GM19239 (cell line): ENCODE results near the gene KCTD14.
A peak's percentile ranks its signal among the peaks of the same experiment; 100 is the strongest.
"Not testable (repeated sequence)": the region's sequence is repeated elsewhere in the genome, so short reads cannot be mapped to it uniquely, and the experiment has no call there.

ENCODE experiments used
- DNase-seq: peaks from one replicate; pipeline ENCODE4 v3.0.0; 2011; ENCODE audit warnings: low spot score; ENCODE audit not compliant: insufficient read length
- FAIRE-seq: peaks from 2 replicates; lab custom pipeline; 2011; peaks lifted over from hg19 to GRCh38; lab: Jason Lieb, UNC

The KCTD14 gene

GRCh38 chr11:78049348-78049747, 26.3 kb upstream of the KCTD14 start:
- no peak for FAIRE-seq
- no peak for DNase-seq

DNA sequence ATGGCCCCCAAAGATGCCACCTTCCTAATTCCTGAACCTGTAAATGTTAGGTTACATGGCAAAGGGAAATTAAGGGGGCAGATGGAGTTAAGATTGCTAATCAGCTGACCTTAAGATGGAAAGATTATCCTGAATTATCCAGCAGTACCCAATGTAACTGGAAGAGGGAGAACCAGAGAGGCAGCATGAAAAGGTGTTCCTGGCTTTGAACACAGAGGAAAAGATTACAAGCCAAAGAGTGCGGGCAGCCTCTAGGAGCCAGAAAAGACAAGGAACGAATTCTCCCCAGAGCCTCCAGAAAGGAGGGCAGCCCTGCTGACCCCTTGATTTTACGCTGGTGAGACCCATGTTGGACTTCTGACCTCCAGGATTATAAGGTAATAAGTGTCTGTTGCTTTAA, 25.5 kb upstream of the KCTD14 start:
- FAIRE-seq: no peak
- DNase-seq: no peak

- FAIRE-seq (no peak), DNase-seq (no peak)
These were observed 23.4 kb upstream of the KCTD14 start for GRCh38 chr11:78046486-78046854.

GRCh38 chr11:78045851-78046485, 22.9 kb upstream of the KCTD14 start:
- DNase-seq (peak; percentile 75), FAIRE-seq (no peak)

GRCh38 chr11:78044706-78045105, 21.6 kb upstream of the KCTD14 start:
- FAIRE-seq (no peak), DNase-seq (no peak)

- FAIRE-seq: no peak
- no peak for DNase-seq
These were observed 18.9 kb upstream of the KCTD14 start for GRCh38 chr11:78041843-78042440.

- not testable (repeated sequence) for FAIRE-seq, DNase-seq
These were observed 18.3 kb upstream of the KCTD14 start for GRCh38 chr11:78041380-78041719.

GRCh38 chr11:78040691-78041379, 17.8 kb upstream of the KCTD14 start:
- DNase-seq: no peak
- no peak for FAIRE-seq

DNA sequence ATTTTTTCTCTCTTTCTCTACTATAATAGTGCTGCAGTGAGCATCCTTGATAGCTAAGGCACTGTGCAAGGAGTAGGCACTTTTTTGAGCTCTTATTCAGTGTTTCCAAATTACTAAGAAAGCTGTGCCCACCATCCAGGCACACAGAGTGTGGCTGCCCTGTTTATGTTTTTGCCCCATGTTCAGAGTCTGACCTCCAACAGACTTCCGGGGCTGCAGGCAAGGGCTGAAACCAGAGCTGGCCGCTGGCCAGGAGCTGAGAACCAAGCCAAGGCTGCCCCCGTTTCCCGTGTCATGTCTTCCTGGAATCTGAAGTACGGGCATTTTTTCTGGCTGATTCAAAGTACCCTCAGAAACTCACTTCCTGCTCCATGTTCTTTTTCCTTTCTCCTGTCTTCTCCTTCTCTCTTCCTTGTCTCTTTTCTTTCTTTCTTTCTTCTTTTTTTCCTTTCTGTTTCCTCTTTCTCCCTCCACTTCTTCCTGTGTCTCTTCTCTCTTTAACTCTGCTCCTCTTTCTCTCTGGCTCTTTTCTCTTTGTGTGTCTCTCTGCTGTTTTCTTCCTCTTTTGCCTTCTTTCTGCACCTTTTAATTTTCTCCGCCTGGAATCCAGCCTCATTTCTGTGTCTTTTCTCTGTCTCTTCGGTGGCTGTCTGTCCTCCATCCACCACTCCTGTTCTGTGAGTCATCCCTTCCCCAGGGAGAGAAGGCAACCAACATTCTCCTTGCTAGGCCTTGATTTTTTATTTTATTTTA, 17.0 kb upstream of the KCTD14 start:
- FAIRE-seq (peak; percentile 83), DNase-seq (peak; percentile 63)

GRCh38 chr11:78039391-78039918, 16.4 kb upstream of the KCTD14 start:
- no peak for DNase-seq
- peak; percentile 66 for FAIRE-seq

DNA sequence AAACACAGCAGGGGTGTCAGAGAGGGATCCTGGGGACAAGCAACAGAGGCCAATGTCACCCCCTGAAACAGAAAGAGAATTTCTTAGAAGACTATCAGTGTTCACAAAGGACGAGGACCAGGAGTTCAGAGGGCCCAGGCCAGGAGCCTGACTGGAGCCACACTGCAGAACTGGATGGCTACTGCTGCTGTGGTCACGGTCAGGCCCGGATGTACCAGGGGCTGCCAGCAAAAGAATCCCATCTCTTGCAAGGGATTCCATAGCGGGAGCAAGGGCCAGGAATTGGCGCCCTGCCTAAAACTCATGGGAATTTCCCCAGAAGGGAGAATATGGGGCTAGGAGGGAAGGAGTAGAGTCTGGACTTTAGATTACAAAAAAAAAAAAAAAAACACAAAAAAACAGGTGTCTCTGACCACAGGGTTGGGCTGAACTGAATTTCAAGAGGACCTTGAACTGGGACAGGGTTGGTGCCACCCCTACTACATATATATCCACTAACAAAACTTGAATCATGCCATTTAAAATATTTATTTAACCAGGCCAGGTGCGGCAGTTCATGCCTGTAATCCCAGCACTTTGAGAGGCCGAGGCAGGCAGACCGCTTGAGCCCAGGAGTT, 15.7 kb upstream of the KCTD14 start:
- FAIRE-seq (no peak), DNase-seq (no peak)

GRCh38 chr11:78037825-78038620, 14.9 kb upstream of the KCTD14 start:
- no peak for FAIRE-seq

GRCh38 chr11:78037056-78037455, 14.0 kb upstream of the KCTD14 start:
- DNase-seq: no peak

More at GRCh38 chr11:78037825-78038620, 14.9 kb upstream of the KCTD14 start:
- DNase-seq: no peak

GRCh38 chr11:78036313-78036712, 13.2 kb upstream of the KCTD14 start:
- DNase-seq (no peak), FAIRE-seq (no peak)

More at GRCh38 chr11:78037056-78037455, 14.0 kb upstream of the KCTD14 start:
- FAIRE-seq: no peak

DNA sequence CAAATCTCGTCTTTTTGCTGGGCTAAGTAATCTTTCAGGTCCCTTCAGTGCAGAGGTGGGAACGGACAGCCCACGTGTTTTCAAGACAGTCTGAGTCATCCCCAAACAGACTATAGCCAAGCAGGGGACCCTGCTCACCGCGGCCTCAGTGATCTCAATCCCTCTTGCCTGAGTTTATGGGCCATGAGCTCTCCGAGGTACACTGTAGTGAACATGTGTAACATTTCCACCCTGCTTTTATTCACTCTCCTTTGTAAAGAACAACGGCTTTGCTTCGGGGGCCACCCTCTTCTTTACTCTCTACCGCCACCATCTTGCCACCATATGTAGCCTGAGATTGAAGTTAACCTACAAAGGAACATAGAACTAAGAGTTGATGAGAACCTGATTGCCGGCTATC, 11.5 kb upstream of the KCTD14 start:
- no peak for FAIRE-seq

GRCh38 chr11:78033040-78033439, 10.0 kb upstream of the KCTD14 start:
- DNase-seq (no peak), FAIRE-seq (no peak)

More for the DNA sequence above, 11.5 kb upstream of the KCTD14 start:
- DNase-seq: no peak

GRCh38 chr11:78032090-78032489, 9.0 kb upstream of the KCTD14 start:
- DNase-seq (no peak), FAIRE-seq (no peak)

DNA sequence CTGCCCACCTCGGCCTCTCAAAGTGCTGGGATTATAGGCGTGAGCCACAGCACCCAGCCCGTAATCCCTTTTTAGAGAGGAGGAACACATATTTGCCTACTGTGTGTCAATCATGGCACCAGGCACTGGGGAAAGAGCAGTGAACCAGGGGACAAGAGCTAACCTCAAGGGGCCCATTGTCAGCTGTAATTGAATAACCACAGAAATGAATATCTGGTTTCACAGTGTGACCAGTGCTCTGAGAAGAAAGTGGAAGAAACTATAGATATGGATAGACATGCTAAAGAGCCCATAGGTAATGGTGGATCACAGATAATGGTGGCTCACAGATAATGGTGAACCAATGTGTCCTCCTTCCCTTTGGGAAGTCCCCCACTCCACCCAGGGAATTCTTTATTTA, 8.6 kb upstream of the KCTD14 start:
- FAIRE-seq: no peak
- no peak for DNase-seq
